Endothelial cell of umbilical vein (primary cell): Measurements from ENCODE around the gene ELOVL1. TPM values are rescaled to one million over a fixed set of nuclear protein-coding genes. Genes with fewer than 3 reads are reported as not detected.

Experiments used
- BruUV-seq: library from RNA; stranded (reverse); fragments of 400-500 nt; replicated peaks from 2 replicates; lab custom pipeline; 2021; lab: Mats Ljungman, UMichigan
- CTCF ChIA-PET: fragments of 300-600, 350-600 bp; sonication (Branson Sonifier 250); formaldehyde crosslinking; loops from one replicate; lab custom pipeline; 2021; ENCODE audit warnings: antibody characterized with exemption, inconsistent platforms; lab: Charles Lee
- POLR2A ChIA-PET: fragments of 300-600, 350-600 bp; sonication (Branson Sonifier 250); formaldehyde crosslinking; loops from one replicate; lab custom pipeline; 2021; ENCODE audit warnings: antibody characterized with exemption, inconsistent platforms; lab: Charles Lee
- DNase-seq: peaks from one replicate; pipeline ENCODE4 v3.0.0-alpha.2; 2011; ENCODE audit warnings: low read depth, low spot score
- FAIRE-seq: peaks from 2 replicates; lab custom pipeline; 2011; peaks lifted over from hg19 to GRCh38; lab: Jason Lieb, UNC
- H2AFZ ChIP-seq: 2 replicates; pipeline ENCODE4 v1.6.0; 2012; ENCODE audit warnings: low read depth, low read length, control low read depth, inconsistent platforms
- H3K27ac ChIP-seq: 2 replicates; pipeline ENCODE4 v1.5.1; 2011; ENCODE audit warnings: low read depth, mild to moderate bottlenecking, control low read depth, low read length, moderate library complexity; ENCODE audit not compliant: insufficient read depth
- H3K27me3 ChIP-seq, 2 experiments: 2 replicates each; pipeline versions ENCODE4 v1.6.0 to v1.6.1; 2011; ENCODE audit warnings: low read length in 2 of 2, mixed read lengths in 1 of 2; ENCODE audit not compliant: control insufficient read depth in 2 of 2, insufficient read depth in 2 of 2
- H3K36me3 ChIP-seq, 2 experiments: 2 replicates in 1 of 2; 3 replicates in 1 of 2; pipeline ENCODE4 v1.5.1; 2011; ENCODE audit warnings: low read length in 2 of 2, mild to moderate bottlenecking in 1 of 2, moderate library complexity in 1 of 2; ENCODE audit not compliant: control insufficient read depth in 2 of 2, insufficient read depth in 2 of 2; ENCODE audit errors: extremely low read depth in 1 of 2
- H3K4me1 ChIP-seq: 3 replicates; pipeline ENCODE4 v1.5.1; 2011; ENCODE audit warnings: mild to moderate bottlenecking, low read length; ENCODE audit not compliant: control insufficient read depth, insufficient read depth; ENCODE audit errors: extremely low read depth
- H3K4me2 ChIP-seq: 2 replicates; pipeline ENCODE4 v1.6.1; 2011; ENCODE audit warnings: low read length, control low read depth, mixed read lengths; ENCODE audit not compliant: insufficient read depth
- H3K4me3 ChIP-seq, 3 experiments: fragments of 200-600 bp in 1 of 3; sonication (generic), shearing (Covaris generic) in 1 of 3; replicated peaks in 1 of 3; 2 replicates each; pipeline ENCODE4 v1.5.1; 2011 to 2016; ENCODE audit warnings: control low read depth in 3 of 3, low read length in 3 of 3, mild to moderate bottlenecking in 2 of 3, inconsistent platforms in 1 of 3, low read depth in 1 of 3, moderate library complexity in 1 of 3; ENCODE audit not compliant: insufficient read depth in 1 of 3
- H3K79me2 ChIP-seq: 2 replicates; pipeline ENCODE4 v1.6.0; 2012; ENCODE audit warnings: low read length, inconsistent platforms; ENCODE audit not compliant: control insufficient read depth, insufficient read depth
- H3K9ac ChIP-seq: replicated peaks from 2 replicates; pipeline ENCODE3; 2011; ENCODE audit warnings: low read length, control low read depth; ENCODE audit not compliant: insufficient read depth; ENCODE audit errors: extremely low read depth
- H3K9me1 ChIP-seq: replicated peaks from 3 replicates; pipeline ENCODE4 v1.6.0; 2011; ENCODE audit warnings: mild to moderate bottlenecking, low read length; ENCODE audit not compliant: control insufficient read depth, insufficient read depth; ENCODE audit errors: extremely low read depth
- H3K9me3 ChIP-seq: replicated peaks from 2 replicates; pipeline ENCODE4 v1.5.1; 2012; ENCODE audit warnings: low read length, inconsistent platforms; ENCODE audit not compliant: control insufficient read depth, insufficient read depth
- H4K20me1 ChIP-seq: replicated peaks from 2 replicates; pipeline ENCODE3; 2011; ENCODE audit warnings: mild to moderate bottlenecking, low read length; ENCODE audit not compliant: control insufficient read depth, insufficient read depth; ENCODE audit errors: extremely low read depth
- CTCF ChIP-seq, 2 donors: IDR thresholded peaks; 1 replicate in 1 of 2; 2 replicates in 1 of 2; pipeline ENCODE4 v1.5.1; 2011; ENCODE audit warnings: low read length in 2 of 2, mild to moderate bottlenecking in 2 of 2, moderate library complexity in 2 of 2, control low read depth in 1 of 2, inconsistent platforms in 1 of 2, low read depth in 1 of 2; ENCODE audit not compliant: insufficient read depth in 1 of 2; ENCODE audit errors: extremely low read depth in 1 of 2
- EZH2 ChIP-seq: IDR thresholded peaks from 2 replicates; pipeline ENCODE4 v1.6.1; 2012; ENCODE audit warnings: borderline replicate concordance, low read depth, mild to moderate bottlenecking, moderate library complexity, low read length, inconsistent platforms; ENCODE audit not compliant: severe bottlenecking
- FOS ChIP-seq: IDR thresholded peaks from 2 replicates; pipeline ENCODE4 v1.6.1; 2011; ENCODE audit warnings: mild to moderate bottlenecking, low read length, moderate library complexity, borderline replicate concordance; ENCODE audit not compliant: insufficient read depth
- GATA2 ChIP-seq: IDR thresholded peaks from 2 replicates; pipeline ENCODE4 v1.7.0; 2011; ENCODE audit warnings: low read depth, mild to moderate bottlenecking, moderate library complexity, mixed read lengths, low read length; ENCODE audit not compliant: insufficient read length, insufficient read depth
- JUN ChIP-seq: IDR thresholded peaks from 2 replicates; pipeline ENCODE4 v1.6.1; 2011; ENCODE audit warnings: borderline replicate concordance, low read depth; ENCODE audit not compliant: insufficient read length, insufficient read depth
- MAX ChIP-seq: IDR thresholded peaks from 2 replicates; pipeline ENCODE4 v1.6.1; 2011; ENCODE audit not compliant: insufficient read depth, insufficient read length
- MYC ChIP-seq: IDR thresholded peaks from one replicate; pipeline ENCODE4 v1.6.1; 2011; ENCODE audit warnings: mild to moderate bottlenecking, low read depth, low read length
- POLR2A ChIP-seq: IDR thresholded peaks from 2 replicates; pipeline ENCODE4 v1.6.1; 2012; ENCODE audit warnings: low read depth, mild to moderate bottlenecking, control low read depth, low read length
- POLR2AphosphoS5 ChIP-seq: IDR thresholded peaks from 2 replicates; pipeline ENCODE4 v1.6.1; 2012; ENCODE audit warnings: low read depth, mild to moderate bottlenecking, control low read depth, low read length, moderate library complexity; ENCODE audit not compliant: insufficient read depth
- dilution Hi-C: fragments of 300-500 bp; cut with MboI; formaldehyde crosslinking; loops from one replicate; pipeline ENCODE4 v1.15.0; 2019; ENCODE audit warnings: low sequenced_read_pairs; ENCODE audit not compliant: extremely low pct_ligation_motif_present
- intact Hi-C: fragments of 100-400 bp; cut with micrococcal nuclease; formaldehyde crosslinking; loops from one replicate; pipeline ENCODE4 v1.10.0; 2022
- microRNA-seq: library from miRNA; unstranded; fragments of <30 nt; microRNA quantifications from one replicate; pipeline ENCODE4 v1.2.0, GENCODE V29; 2021; ENCODE audit warnings: borderline number of aligned reads, borderline replicate concordance
- polyA plus RNA-seq, 4 experiments: library from polyadenylated mRNA; depleted of rRNA in 3 of 4; stranded (reverse) in 3 of 4; unstranded in 1 of 4; fragments of >200 nt; gene quantifications; 2 replicates each; pipeline versions ENCODE4 v1.2.1 to v1.2.3, GENCODE V29; 2011 to 2012; ENCODE audit warnings: missing spikeins in 1 of 4
- total RNA-seq: library from RNA; stranded (reverse); gene quantifications from 2 replicates; pipeline ENCODE4 v1.2.3, GENCODE V29; 2021

ELOVL1 gene
- total and polyA plus RNA-seq, 2 donors (not counting 3 experiments of a cell fraction or from before 2014, with no cell fraction given) = 134 to 303 TPM

DNA sequence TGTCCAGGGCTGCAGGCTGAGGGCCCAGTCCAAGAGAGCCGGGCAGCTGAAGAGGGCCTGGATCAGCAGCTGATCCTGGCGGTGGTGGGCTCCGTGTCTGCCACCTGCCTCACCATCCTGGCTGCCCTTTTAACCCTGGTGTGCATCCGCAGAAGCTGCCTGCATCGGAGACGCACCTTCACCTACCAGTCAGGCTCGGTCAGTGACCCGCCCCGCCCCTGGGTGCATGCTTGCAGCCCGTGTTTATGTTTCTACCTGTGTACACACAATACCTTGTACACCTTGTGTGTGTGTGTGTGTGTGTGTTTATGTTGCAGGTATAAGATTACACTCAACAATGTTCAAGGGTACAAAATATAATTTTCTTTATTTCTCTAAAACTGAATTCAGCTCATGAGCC is 54.0 kb downstream of the ELOVL1 start:
- no peaks in the 10 kb centered on the region for H3K27me3 ChIP-seq
- no peaks in the 10 kb centered on the region for H3K4me1 ChIP-seq
- FAIRE-seq (no peak), DNase-seq (no peak)
- POLR2A ChIA-PET = no interaction called here
- no peaks in the 10 kb centered on the region for H4K20me1 ChIP-seq
- H3K36me3 ChIP-seq = peaks cover 51 to 89% of the 10 kb centered on the region in 2 experiments
- intact Hi-C loops (no loop called here), dilution Hi-C loops (no loop called here)
- no peak overlapping the region for H3K27ac ChIP-seq
- CTCF ChIA-PET = interaction anchor here (0.9 to 2.8 kb wide), 3 partner anchors 75 to 101 kb away, joined by 3 to 9 read pairs (median 5); no protein-coding TSS in a partner anchor
- no peak overlapping the region for H3K9ac ChIP-seq
- H3K9me3 ChIP-seq = no peaks in the 10 kb centered on the region
- no peaks in the 10 kb centered on the region for H3K9me1 ChIP-seq
- no peak overlapping the region for H3K4me3 ChIP-seq
- no TSS peak for BruUV-seq
- peaks cover 2% of the 10 kb centered on the region for H3K79me2 ChIP-seq
- TF ChIP-seq CTCF (IDR thresholded peaks at IDR 0.05; ENCODE audit: extremely low read depth in 1 of 2, insufficient read depth in 1 of 2, low read depth in 1 of 2, low read length in 2 of 2) (no peak), GATA2 (no peak), MAX (no peak), JUN (no peak), POLR2AphosphoS5 (no peak), EZH2 (no peak), POLR2A (no peak), MYC (no peak), FOS (no peak)
- no peak overlapping the region for H2AFZ ChIP-seq
- H3K4me2 ChIP-seq = no peak overlapping the region

Small RNA genes within 50 kb of the gene (microRNA-seq; reads per million reads assigned to microRNA genes)
- 1.9 reads per million for gene MIR6734

Other genes with a start within 250 kb of the ELOVL1 start
- 104 and 105 TPM in 2 replicates for gene EBNA1BP2, start 195.7 kb downstream of the ELOVL1 start, total RNA-seq
- 32.1 and 47.8 TPM in 2 replicates for gene EBNA1BP2, start 195.7 kb downstream of the ELOVL1 start, polyA plus RNA-seq
- gene CFAP57, start 195.7 kb downstream of the ELOVL1 start, total RNA-seq = 0.28 and 0.88 TPM in 2 replicates
- gene CFAP57, start 195.7 kb downstream of the ELOVL1 start, polyA plus RNA-seq = 0.83 and 0.91 TPM in 2 replicates
- gene TMEM125, start 98.0 kb downstream of the ELOVL1 start, total RNA-seq = not detected in 2 replicates
- gene TMEM125, start 98.0 kb downstream of the ELOVL1 start, polyA plus RNA-seq = 0.06 and 0.17 TPM in 2 replicates
- gene C1orf210, start 82.4 kb downstream of the ELOVL1 start, total RNA-seq = not detected in 2 replicates
- gene C1orf210, start 82.4 kb downstream of the ELOVL1 start, polyA plus RNA-seq = not detected in 2 replicates
- gene TIE1, start 67.0 kb downstream of the ELOVL1 start, total RNA-seq = 562 and 620 TPM in 2 replicates
- 531 and 629 TPM in 2 replicates for gene TIE1, start 67.0 kb downstream of the ELOVL1 start, polyA plus RNA-seq
- 0.18 and 0.24 TPM in 2 replicates for gene MPL, start 30.2 kb downstream of the ELOVL1 start, total RNA-seq
- 0.13 and 0.14 TPM in 2 replicates for gene MPL, start 30.2 kb downstream of the ELOVL1 start, polyA plus RNA-seq
- 156 and 170 TPM in 2 replicates for gene CDC20, start 9.0 kb downstream of the ELOVL1 start, total RNA-seq
- gene CDC20, start 9.0 kb downstream of the ELOVL1 start, polyA plus RNA-seq = 129 and 130 TPM in 2 replicates
- 41.9 and 45.6 TPM in 2 replicates for gene MED8, start 21.8 kb upstream of the ELOVL1 start, total RNA-seq
- gene MED8, start 21.8 kb upstream of the ELOVL1 start, polyA plus RNA-seq = 15.9 and 19.6 TPM in 2 replicates
- 49.9 and 50.3 TPM in 2 replicates for gene SZT2, start 21.9 kb upstream of the ELOVL1 start, total RNA-seq
- gene SZT2, start 21.9 kb upstream of the ELOVL1 start, polyA plus RNA-seq = 11.4 TPM in 2 replicates
- gene HYI, start 85.9 kb upstream of the ELOVL1 start, total RNA-seq = 266 and 342 TPM in 2 replicates
- 324 and 351 TPM in 2 replicates for gene HYI, start 85.9 kb upstream of the ELOVL1 start, polyA plus RNA-seq
- gene PTPRF, start 162.9 kb upstream of the ELOVL1 start, total RNA-seq = 271 and 338 TPM in 2 replicates
- 217 and 267 TPM in 2 replicates for gene PTPRF, start 162.9 kb upstream of the ELOVL1 start, polyA plus RNA-seq